NCI-H2107 (cell line): ENCODE results near the gene PDLIM1.
"Not testable (repeated sequence)": the region's sequence is repeated elsewhere in the genome, so short reads cannot be mapped to it uniquely, and the experiment has no call there.

Experiments used
- DNase-seq: peaks from one replicate; lab custom pipeline; 2025; lab: John Stamatoyannopoulos, UW

PDLIM1 gene

GRCh38 chr10:95240811-95241210 is 50.0 kb downstream of the PDLIM1 start:
- DNase-seq: no peak

GRCh38 chr10:95240096-95240495 is 50.7 kb downstream of the PDLIM1 start:
- DNase-seq: not testable (repeated sequence)

DNA sequence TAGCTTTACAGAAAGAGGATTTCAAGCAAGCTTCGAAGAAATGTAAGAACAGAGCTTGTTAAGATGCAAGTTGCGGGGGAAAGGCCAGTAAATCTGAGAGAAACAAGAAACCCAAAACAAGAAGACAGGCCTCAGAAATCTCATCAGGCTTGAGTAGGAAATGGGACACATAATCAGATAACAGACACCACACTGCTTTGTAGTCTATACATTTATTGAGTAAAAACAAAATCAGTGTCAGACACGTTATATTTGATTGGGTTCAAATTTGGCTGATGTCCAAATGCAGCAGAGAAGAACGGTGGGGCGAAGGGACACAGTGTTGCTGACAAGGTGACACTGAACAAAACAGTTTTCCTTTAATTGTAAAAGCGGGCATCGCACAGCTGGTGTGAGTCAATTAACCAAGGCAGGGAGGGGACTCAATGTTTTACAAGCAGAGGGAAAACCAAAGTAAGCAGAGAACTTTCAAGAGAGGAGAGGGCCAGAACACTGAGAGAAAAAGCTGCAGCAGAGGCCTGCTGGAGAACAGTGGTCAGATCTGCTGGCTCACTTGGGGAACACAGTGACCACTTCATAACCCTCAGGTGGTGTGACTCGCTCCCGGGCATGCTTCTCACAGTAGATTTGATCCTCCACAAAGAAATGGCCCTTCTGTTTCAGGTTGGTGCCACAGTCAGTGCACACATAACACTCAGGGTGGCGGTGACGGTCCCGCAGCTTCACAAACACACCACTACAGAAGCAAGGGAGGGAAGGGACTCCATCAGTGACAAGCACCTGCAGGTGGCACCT is 53.2 kb downstream of the PDLIM1 start:
- no peak for DNase-seq

- no peak for DNase-seq
Observed at GRCh38 chr10:95236068-95236903, 54.5 kb downstream of the PDLIM1 start.

DNA sequence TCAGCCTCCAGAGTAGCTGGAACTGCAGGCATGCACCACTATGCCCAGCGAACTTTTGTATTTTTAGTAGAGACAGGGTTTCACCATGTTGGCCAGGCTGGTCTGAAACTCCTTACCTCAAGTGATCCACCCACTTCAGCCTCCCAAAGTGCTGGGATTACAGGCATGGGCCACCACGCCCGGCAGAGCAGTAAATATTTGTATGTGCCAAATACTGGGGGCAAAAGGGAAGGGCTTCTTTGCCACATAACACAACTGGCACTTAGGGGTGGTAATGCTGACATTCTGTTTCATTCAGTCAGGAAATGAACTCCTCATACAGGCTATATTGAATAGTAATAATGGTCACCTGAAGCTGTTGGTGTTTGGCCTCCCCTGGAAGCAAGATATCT is 55.1 kb downstream of the PDLIM1 start:
- no peak for DNase-seq

- DNase-seq: no peak
Observed at GRCh38 chr10:95234951-95235350, 55.9 kb downstream of the PDLIM1 start.

DNA sequence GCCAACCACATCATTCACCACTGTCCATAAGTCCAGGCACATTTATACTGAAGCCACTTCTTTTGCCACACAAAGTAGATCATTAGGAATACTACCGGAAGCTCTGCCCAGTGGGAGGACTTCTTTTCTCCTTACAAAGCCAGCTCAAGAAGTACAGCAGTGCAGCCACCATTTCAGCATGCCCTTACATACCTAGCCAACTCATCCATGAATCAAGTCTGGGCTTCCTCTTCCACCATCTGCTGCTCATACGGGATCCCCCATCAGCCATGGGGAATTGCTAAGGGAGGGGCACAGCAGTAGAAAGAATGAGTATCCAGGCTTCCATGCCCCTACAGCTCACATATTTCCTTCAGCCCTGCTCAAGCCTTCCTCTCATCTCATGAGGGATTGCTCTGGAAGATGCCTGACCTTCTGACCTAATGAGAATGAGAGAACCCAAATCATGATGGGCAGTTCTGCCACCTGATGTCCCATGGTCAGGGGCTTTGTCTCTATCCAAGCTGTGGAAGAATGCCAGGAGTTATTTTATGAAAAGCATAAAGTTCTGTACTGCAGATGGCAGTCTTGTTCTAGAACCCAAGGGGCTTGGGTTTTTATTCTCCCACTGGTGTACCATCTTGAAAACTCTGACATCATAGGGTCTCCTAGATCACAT is 57.3 kb downstream of the PDLIM1 start:
- DNase-seq: no peak

DNA sequence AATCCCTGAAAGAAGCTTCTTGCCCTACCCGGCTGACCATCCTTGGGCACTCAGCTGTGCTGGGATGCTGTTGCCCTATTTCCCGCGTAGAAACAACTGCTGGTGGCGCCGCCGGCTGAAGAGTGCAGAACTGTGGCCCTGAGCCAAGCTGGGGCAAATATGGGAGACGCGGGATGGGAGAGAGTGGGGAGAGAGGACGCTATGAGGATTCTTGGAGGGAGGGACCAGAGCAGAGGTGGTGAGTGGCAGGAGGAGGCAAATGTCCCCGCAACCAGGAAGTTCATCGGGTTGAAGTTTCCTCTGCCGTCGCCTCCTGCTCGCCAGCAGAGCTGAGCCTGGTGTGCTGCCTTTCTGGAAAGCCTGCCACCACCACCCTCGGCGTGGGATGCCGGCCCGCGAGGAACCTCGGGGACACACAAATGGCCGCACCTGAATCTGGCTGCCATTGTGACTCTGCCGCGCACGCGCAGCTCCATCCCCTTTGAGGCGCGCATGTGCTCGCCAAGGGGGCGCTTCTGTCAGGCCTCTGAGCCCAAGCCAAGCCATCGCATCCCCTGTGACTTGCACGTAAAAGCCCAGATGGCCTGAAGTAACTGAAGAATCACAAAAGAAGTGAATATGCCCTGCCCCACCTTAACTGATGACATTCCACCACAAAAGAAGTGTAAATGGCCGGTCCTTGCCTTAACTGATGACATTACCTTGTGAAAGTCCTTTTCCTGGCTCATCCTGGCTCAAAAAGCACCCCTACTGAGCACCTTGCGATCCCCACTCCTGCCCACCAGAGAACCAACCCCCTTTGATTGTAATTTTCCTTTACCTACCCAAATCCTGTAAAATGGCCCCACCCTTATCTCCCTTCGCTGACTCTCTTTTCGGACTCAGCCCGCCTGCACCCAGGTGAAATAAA is 59.9 kb downstream of the PDLIM1 start:
- DNase-seq: not testable (repeated sequence)

DNA sequence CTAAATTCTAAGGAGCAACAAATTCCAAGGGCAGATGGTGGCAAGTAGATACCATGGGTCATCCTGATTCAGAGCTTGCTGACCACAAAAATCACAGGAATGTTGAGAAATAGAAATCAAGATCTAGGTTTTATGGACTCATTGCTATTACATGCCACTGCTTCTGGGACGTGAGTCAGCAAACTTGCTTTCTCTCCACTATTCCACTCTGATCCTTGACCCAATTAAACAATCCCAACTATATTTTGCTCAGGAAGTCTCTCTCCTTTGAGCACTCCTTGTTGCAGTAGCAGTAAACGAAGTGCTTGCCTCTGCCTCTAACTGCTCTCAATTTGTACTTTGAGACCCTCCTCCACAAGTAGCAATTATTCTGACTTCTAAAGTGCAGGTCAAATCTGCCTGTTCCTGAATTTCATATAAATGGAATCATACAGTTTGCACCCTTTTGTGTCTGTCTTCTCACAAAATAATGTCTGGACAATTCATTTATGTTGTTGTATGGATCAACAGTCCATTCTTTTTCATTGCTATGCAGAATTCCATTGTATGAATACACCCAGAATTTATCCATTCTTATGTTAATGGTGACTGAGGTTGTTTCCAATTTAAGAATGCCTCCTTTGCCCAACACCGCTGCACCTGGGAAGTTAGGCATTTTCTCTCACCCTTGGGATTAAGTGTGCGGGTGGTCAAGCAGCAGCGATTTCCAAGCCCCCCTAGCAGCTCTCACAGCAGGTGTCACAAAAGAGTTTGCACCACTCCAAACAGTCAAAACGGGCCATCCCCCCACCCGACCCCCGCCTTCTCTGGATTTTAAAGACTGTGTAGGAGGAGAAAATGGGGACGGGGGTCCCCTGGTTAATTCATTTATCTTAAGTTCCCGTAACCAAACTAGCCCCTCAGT is 60.8 kb downstream of the PDLIM1 start:
- DNase-seq: no peak

DNA sequence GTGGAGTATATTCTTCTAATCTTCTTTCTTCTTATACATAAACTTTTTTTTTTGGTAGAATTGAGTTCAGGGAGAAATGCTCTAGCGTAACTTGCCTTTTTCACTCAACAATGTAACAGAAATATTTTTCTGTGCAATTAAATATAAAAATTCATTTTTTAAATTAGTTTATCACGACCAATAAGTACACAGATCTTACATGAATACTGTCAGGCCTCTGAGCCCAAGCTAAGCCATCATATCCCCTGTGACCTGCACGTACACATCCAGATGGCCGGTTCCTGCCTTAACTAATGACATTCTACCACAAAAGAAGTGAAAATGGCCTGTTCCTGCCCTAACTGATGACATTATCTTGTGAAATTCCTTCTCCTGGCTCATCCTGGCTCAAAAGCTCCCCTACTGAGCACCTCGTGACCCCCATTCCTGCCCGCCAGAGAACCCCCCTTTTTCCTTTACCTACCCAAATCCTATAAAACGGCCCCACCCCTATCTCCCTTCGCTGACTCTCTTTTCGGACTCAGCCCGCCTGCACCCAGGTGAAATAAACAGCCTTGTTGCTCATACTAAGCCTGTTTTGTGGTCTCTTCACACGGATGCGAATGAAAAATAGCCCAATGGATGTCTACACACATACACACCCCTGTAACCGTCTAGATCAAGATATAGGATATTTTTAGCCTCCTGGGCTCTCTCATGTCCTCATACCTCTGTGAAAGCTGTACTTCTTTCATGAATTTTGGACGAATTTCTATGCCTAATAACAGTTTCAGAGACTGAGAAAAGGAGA is 61.7 kb downstream of the PDLIM1 start:
- DNase-seq: not testable (repeated sequence)

- no peak for DNase-seq
Observed at GRCh38 chr10:95225136-95225535, 65.7 kb downstream of the PDLIM1 start.

DNA sequence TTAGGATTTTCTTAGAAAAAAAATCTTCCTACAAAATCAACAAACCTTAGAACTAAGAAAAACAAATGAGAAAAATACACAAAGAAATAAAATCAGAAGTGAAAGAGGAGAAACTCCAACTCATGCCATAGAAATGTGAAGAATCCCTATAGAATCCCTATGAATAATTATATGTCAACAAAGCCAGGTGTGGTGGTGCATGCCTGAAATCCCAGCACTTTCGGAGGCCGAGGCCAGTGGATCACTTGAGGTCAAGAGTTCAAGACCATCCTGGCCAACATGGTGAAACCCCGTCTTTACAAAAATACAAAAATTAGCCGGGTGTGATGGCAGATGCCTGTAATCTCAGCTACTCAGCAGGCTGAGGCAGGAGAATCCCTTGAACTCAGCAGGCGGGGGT is 69.7 kb downstream of the PDLIM1 start:
- DNase-seq: no peak

DNA sequence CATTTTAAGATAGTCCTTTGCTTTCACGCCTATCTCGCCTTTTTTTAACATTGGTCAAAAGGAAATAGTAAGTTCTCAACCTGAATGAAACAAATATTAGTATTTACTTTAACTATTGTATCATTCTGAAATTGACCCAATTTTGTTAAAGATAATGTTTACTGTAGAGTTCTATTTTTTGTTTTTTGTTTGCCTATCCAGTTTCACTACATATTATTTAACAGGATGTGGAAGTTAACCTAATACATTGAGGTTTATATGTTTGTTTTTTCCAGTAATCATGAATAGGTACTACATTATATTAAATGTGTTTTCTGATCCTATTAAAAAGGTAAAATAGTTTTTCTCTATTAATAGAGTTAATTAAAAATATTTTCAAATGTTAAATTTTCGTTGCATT is 70.3 kb downstream of the PDLIM1 start:
- no peak for DNase-seq

GRCh38 chr10:95217476-95217875 is 73.3 kb downstream of the PDLIM1 start:
- DNase-seq: no peak

DNA sequence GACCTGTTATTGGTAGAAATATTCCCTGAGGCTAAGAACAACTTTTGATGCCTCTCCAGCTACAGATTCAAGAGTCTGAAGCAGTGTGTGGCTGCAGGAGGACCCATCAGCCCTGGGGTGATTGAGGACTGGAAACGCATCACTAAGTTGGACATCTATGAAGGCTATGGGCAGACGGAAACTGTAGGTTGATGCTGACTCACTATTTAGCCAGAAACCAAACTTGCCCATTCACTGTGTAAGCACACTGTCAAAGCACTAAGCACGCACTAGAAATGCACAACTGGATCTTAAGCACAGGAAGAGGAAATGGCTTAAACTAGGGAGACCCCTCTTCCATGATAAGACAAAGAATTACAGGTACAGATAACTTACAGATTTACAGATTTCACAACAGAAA is 76.0 kb downstream of the PDLIM1 start:
- no peak for DNase-seq

- DNase-seq: no peak
Observed at GRCh38 chr10:95214369-95214768, 76.4 kb downstream of the PDLIM1 start.

GRCh38 chr10:95211606-95212279 is 79.1 kb downstream of the PDLIM1 start:
- DNase-seq: no peak

DNA sequence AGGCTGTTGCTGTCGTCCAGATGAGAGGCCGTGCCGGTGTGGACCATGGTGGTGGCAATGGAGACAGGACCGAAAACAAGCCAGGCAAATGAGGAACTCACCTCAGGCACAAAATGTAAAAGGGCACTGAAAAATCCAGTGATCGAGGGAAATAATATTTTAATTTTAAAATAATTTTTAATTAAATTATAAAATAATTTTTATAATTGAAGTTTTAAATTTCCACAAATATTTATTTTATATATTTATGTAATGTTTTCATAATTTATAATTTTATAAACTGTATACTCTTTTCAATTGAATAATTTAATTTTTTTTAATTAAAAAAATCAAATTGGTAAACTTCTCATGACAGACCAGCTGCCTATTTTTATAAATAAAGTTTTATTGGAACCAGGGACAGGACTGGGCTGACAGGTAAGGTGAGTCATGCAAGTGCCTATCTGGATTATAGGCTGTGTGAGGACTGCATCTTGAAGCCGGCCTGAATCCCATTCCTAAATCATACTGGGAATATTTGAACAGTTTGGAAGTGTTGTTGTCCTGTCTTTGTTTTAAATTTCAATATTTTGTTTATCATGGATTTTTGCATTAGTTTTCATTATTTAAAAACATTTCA is 81.2 kb downstream of the PDLIM1 start:
- DNase-seq: no peak
